Measurements from ENCODE around the gene SPATA16. TPM values are rescaled to one million over a fixed set of nuclear protein-coding genes. Genes with fewer than 3 reads are reported as not detected.
"Not testable (repeated sequence)": the region's sequence is repeated elsewhere in the genome, so short reads cannot be mapped to it uniquely, and the experiment has no call there.

SPATA16 gene, protein sequence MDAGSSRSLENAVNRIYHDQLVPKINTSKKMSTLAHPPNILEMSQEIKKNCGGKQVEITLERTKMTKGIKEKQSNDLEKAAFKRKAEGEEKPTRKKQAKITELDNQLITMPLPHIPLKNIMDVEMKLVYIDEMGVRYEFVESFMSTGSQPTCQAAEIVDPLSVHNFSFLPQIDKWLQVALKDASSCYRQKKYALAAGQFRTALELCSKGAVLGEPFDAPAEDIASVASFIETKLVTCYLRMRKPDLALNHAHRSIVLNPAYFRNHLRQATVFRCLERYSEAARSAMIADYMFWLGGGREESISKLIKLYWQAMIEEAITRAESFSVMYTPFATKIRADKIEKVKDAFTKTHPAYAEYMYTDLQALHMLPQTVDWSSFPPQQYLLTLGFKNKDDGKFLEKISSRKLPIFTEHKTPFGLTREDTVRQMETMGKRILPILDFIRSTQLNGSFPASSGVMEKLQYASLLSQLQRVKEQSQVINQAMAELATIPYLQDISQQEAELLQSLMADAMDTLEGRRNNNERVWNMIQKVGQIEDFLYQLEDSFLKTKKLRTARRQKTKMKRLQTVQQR
- total RNA-seq (not detected), polyA plus RNA-seq (not detected)

DNA sequence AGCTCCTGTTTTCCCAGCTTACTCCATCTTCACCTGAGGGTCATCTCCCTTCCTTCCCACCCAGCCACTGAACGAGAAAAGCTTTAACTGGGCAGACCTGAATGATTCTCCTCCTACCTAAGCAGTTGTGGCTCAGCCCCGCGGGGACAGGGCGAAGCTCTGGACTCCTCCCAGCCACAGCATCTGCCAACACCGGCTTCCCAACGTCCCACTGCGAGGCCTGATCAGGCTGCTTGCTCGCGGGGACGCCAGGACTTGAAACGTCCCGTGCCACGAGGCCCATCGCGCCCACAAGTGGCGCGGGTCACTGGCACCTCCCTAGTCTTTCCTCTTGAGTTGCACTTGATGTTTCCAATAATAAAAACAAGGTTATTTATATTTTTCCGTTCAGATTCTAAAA, at the start of gene SPATA16:
TSS of gene SPATA16 (minus strand) at position 250 of the 400 bp plus-strand sequence. CDS start 23,504 bp downstream, outside the sequence.
- H3K4me1 Mint-ChIP-seq = no peaks in the 10 kb centered on the region
- Histone ChIP-seq H3K9me3 (ENCODE audit: control insufficient read depth in 2 of 2, low read length in 2 of 2) (no peaks in the 10 kb centered on the region), H3K27me3 (ENCODE audit: control insufficient read depth, insufficient read depth, low read length) (no peaks in the 10 kb centered on the region), H3K36me3 (ENCODE audit: control insufficient read depth, insufficient read depth, low read length) (no peaks in the 10 kb centered on the region), H3K4me1 (ENCODE audit: control insufficient read depth, insufficient read depth, low read length, poor library complexity, severe bottlenecking) (no peaks in the 10 kb centered on the region), H3K4me3 (ENCODE audit: low read depth, low read length) (no peak within 1 kb of the TSS), H3K27ac (ENCODE audit: insufficient read depth, low read length, poor library complexity, severe bottlenecking) (no peak within 1 kb of the TSS)
- ATAC-seq (ENCODE audit: low read depth in 2 of 2) (no peak), DNase-seq (no peak)
- peaks cover 0 to 4% (median 3%) of the 10 kb centered on the region in 7 donors for H3K9me3 Mint-ChIP-seq
- H3K27me3 Mint-ChIP-seq = no peaks in the 10 kb centered on the region
- no peak within 1 kb of the TSS for H3K4me3 Mint-ChIP-seq
- no peak within 1 kb of the TSS for H3K27ac Mint-ChIP-seq
- no peaks in the 10 kb centered on the region for H3K36me3 Mint-ChIP-seq

DNA sequence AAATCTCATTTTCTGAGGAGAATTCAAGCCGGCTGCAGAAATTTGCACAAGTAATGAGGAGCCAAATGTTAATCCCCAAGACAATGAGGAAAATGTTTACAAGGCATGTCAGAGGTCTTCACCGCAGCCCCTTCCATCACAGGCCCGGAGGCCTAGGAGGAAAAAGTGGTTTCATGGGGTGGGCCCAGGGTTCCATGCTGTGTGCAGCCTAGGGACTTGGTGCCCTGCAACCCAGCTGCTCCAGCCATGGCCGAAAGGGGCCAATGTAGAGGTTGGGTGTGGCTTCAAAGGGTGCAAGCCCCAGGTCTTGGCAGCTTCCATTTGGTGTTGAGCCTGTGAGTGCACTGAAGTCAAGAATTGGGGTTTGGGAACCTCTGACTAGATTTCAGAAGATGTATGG, 42.0 kb upstream of the SPATA16 start:
- not testable (repeated sequence) for H3K4me3 ChIP-seq (ENCODE audit: low read depth, low read length); H3K4me3 Mint-ChIP-seq

DNA sequence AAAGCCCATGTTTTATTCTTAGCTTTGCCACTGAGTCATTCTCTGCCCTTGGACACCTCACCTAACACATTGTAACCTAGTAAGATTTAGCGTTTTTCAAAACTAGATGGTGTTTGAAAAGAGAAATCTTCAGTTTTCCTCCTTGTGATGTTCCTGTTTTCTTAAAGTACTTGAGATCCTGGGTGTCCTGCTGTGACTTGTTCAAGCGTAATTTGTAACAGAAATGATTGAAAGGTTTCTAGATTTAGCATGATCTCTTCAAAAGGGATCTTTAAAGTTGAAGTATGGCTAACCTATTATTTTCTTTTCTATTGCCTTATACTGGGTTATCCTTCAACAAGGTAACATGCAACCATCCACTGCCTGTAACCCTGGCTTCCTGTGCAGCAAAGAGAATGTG, 32.6 kb upstream of the SPATA16 start:
- no peaks in the 10 kb centered on the region for H3K27me3 ChIP-seq (ENCODE audit: control insufficient read depth, insufficient read depth, low read length)
- no peak for ATAC-seq (ENCODE audit: low read depth in 2 of 2)
- no peaks in the 10 kb centered on the region for H3K36me3 ChIP-seq (ENCODE audit: control insufficient read depth, insufficient read depth, low read length)
- Mint-ChIP-seq H3K36me3 (no peaks in the 10 kb centered on the region), H3K9me3 (peaks cover 0 to 7% (median 3%) of the 10 kb centered on the region in 7 donors), H3K27me3 (no peaks in the 10 kb centered on the region), H3K4me3 (no peak overlapping the region), H3K27ac (no peak overlapping the region), H3K4me1 (no peaks in the 10 kb centered on the region)
- no peak overlapping the region for H3K4me3 ChIP-seq (ENCODE audit: low read depth, low read length)
- H3K27ac ChIP-seq (ENCODE audit: insufficient read depth, low read length, poor library complexity, severe bottlenecking) = no peak overlapping the region
- no peak for DNase-seq
- no peaks in the 10 kb centered on the region for H3K9me3 ChIP-seq (ENCODE audit: control insufficient read depth in 2 of 2, low read length in 2 of 2)
- H3K4me1 ChIP-seq (ENCODE audit: control insufficient read depth, insufficient read depth, low read length, poor library complexity, severe bottlenecking) = no peaks in the 10 kb centered on the region

More for the DNA sequence above, 42.0 kb upstream of the SPATA16 start:
- H3K27me3 ChIP-seq (ENCODE audit: control insufficient read depth, insufficient read depth, low read length); H3K27me3 Mint-ChIP-seq; H3K9me3 ChIP-seq (ENCODE audit: control insufficient read depth in 2 of 2, low read length in 2 of 2); H3K4me1 ChIP-seq (ENCODE audit: control insufficient read depth, insufficient read depth, low read length, poor library complexity, severe bottlenecking); H3K36me3 ChIP-seq (ENCODE audit: control insufficient read depth, insufficient read depth, low read length); H3K36me3 Mint-ChIP-seq; H3K4me1 Mint-ChIP-seq; H3K27ac Mint-ChIP-seq; H3K27ac ChIP-seq (ENCODE audit: insufficient read depth, low read length, poor library complexity, severe bottlenecking); ATAC-seq (ENCODE audit: low read depth in 2 of 2); DNase-seq: not testable (repeated sequence)
- H3K9me3 Mint-ChIP-seq = peaks cover 0 to 16% (median 4%) of the 10 kb centered on the region in 7 donors

DNA sequence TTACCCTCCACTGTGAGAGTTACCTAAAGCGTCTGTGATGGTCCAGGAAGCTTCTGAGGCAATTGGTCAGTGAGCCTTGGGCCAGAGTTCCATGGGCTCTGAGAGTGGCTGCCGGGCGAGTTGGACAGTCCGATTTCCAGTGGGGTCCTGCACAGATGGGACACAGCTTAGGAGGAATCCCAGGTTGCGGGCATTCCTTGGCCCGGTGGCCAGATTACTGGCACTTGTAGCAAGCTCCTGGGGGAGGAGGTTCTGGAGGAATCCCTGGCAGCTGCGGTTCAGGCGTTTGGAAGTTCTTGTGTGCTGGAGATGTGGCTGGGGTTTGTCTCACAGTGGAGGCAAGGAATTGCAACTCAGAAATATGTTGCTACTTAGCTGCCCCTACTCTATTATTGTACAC, 18.1 kb upstream of the SPATA16 start:
- not testable (repeated sequence) for H3K4me1 ChIP-seq (ENCODE audit: control insufficient read depth, insufficient read depth, low read length, poor library complexity, severe bottlenecking); H3K27me3 Mint-ChIP-seq; H3K27me3 ChIP-seq (ENCODE audit: control insufficient read depth, insufficient read depth, low read length); H3K4me3 ChIP-seq (ENCODE audit: low read depth, low read length); H3K9me3 Mint-ChIP-seq; DNase-seq; H3K27ac ChIP-seq (ENCODE audit: insufficient read depth, low read length, poor library complexity, severe bottlenecking); H3K4me1 Mint-ChIP-seq; H3K4me3 Mint-ChIP-seq; H3K27ac Mint-ChIP-seq; H3K9me3 ChIP-seq (ENCODE audit: control insufficient read depth in 2 of 2, low read length in 2 of 2); H3K36me3 Mint-ChIP-seq; ATAC-seq (ENCODE audit: low read depth in 2 of 2); H3K36me3 ChIP-seq (ENCODE audit: control insufficient read depth, insufficient read depth, low read length)

DNA sequence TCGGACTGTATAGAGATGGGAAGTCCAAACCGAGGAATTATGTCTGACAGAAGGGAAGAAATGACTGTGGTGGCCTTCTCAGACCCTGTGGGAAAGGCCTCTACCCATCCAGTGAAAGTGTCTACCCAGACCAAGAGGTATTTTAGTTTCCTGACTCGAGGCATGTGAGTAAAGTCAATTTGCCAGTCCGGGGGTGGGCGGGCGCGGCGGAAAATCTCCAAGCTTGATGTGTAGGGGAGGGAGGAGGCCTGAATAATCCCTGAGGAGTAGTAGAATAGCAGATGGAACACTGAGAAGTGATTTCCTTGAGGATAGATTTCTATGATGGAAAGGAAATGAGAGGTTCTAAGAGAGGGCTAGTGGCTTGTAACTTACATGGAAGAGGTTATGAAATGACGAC, 15.5 kb upstream of the SPATA16 start:
- not testable (repeated sequence) for H3K27ac Mint-ChIP-seq; DNase-seq; H3K4me3 ChIP-seq (ENCODE audit: low read depth, low read length); H3K9me3 ChIP-seq (ENCODE audit: control insufficient read depth in 2 of 2, low read length in 2 of 2); H3K4me3 Mint-ChIP-seq; H3K36me3 ChIP-seq (ENCODE audit: control insufficient read depth, insufficient read depth, low read length); H3K27me3 Mint-ChIP-seq; H3K36me3 Mint-ChIP-seq; H3K4me1 Mint-ChIP-seq; ATAC-seq (ENCODE audit: low read depth in 2 of 2); H3K27ac ChIP-seq (ENCODE audit: insufficient read depth, low read length, poor library complexity, severe bottlenecking); H3K4me1 ChIP-seq (ENCODE audit: control insufficient read depth, insufficient read depth, low read length, poor library complexity, severe bottlenecking); H3K27me3 ChIP-seq (ENCODE audit: control insufficient read depth, insufficient read depth, low read length); H3K9me3 Mint-ChIP-seq

DNA sequence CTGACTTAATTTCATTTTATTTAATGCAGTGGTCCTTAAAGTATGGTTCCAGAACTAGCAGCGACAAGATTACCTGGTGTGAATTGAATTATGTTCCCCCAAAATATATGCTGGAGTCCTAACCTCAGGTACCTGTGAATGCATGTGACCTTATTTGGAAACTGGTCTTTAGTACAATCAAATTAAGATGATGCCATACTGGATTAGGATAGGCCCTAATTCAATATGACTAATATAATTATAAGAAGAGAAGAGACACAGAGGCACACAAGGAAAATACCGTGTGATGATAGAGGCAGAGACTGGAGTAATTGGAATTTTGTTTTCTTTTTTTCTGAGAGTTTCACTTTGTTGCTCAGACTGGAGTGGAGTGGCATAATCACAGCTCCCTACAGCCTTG, 12.6 kb upstream of the SPATA16 start:
- no peaks in the 10 kb centered on the region for H3K27me3 Mint-ChIP-seq
- H3K9me3 ChIP-seq (ENCODE audit: control insufficient read depth in 2 of 2, low read length in 2 of 2) = no peaks in the 10 kb centered on the region
- DNase-seq (no peak), ATAC-seq (ENCODE audit: low read depth in 2 of 2) (no peak)
- H3K36me3 Mint-ChIP-seq = no peaks in the 10 kb centered on the region
- no peaks in the 10 kb centered on the region for H3K27me3 ChIP-seq (ENCODE audit: control insufficient read depth, insufficient read depth, low read length)
- no peaks in the 10 kb centered on the region for H3K4me1 Mint-ChIP-seq
- H3K27ac Mint-ChIP-seq = no peak overlapping the region
- H3K4me1 ChIP-seq (ENCODE audit: control insufficient read depth, insufficient read depth, low read length, poor library complexity, severe bottlenecking) = no peaks in the 10 kb centered on the region
- H3K4me3 Mint-ChIP-seq = no peak overlapping the region
- peaks cover 0 to 4% (median 0%) of the 10 kb centered on the region in 7 donors for H3K9me3 Mint-ChIP-seq
- H3K4me3 ChIP-seq (ENCODE audit: low read depth, low read length) = no peak overlapping the region
- no peaks in the 10 kb centered on the region for H3K36me3 ChIP-seq (ENCODE audit: control insufficient read depth, insufficient read depth, low read length)
- no peak overlapping the region for H3K27ac ChIP-seq (ENCODE audit: insufficient read depth, low read length, poor library complexity, severe bottlenecking)

DNA sequence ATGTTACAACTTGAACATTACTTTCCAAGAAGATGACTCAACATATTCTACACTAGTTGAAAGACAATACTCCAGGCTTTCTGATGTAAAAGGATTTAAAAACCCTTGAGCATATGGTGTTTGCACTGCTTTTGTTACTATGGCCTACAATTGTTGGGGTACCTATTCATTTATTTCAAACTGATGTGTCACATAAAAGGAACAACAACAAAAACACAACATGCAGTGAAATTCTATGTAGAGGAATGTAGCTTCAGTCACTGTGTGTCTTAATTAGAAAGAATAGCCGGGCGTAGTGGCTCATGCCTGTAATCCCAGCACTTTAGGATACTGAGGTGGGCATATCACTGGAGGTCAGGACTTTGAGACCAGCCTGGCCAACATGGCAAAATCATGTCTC, 1.6 kb downstream of the SPATA16 start:
- H3K36me3 Mint-ChIP-seq = no peaks in the 10 kb centered on the region

DNA sequence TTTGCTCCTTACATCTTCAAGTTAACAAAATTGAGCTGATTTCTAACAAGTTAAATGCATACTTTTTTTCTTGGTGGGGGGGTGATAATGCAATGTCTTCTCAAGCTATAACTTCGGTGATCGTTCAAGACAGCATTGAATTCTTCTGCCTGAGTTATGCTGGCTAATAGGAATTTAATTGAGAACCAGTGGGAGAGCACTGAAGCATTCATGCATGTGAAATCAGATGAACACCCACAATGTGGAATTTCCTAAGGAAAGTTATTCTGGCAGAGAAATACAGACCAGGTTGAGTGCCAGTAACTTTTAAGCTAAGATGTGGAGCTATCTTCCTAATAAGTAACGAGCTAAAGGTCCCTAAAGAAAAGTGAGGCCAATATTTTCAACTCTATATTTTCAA, 3.0 kb downstream of the SPATA16 start:
- no peaks in the 10 kb centered on the region for H3K36me3 ChIP-seq (ENCODE audit: control insufficient read depth, insufficient read depth, low read length)
- Mint-ChIP-seq H3K9me3 (peaks cover 0 to 3% (median 0%) of the 10 kb centered on the region in 7 donors), H3K27me3 (no peaks in the 10 kb centered on the region), H3K27ac (no peak overlapping the region), H3K36me3 (no peaks in the 10 kb centered on the region), H3K4me3 (no peak overlapping the region), H3K4me1 (no peaks in the 10 kb centered on the region)
- H3K4me1 ChIP-seq (ENCODE audit: control insufficient read depth, insufficient read depth, low read length, poor library complexity, severe bottlenecking) = no peaks in the 10 kb centered on the region
- no peak for ATAC-seq (ENCODE audit: low read depth in 2 of 2)
- no peak overlapping the region for H3K27ac ChIP-seq (ENCODE audit: insufficient read depth, low read length, poor library complexity, severe bottlenecking)
- H3K9me3 ChIP-seq (ENCODE audit: control insufficient read depth in 2 of 2, low read length in 2 of 2) = no peaks in the 10 kb centered on the region
- H3K27me3 ChIP-seq (ENCODE audit: control insufficient read depth, insufficient read depth, low read length) = no peaks in the 10 kb centered on the region
- no peak overlapping the region for H3K4me3 ChIP-seq (ENCODE audit: low read depth, low read length)
- no peak for DNase-seq

More for the DNA sequence above, 1.6 kb downstream of the SPATA16 start:
- H3K9me3 ChIP-seq (ENCODE audit: control insufficient read depth in 2 of 2, low read length in 2 of 2) = no peaks in the 10 kb centered on the region
- no peak for ATAC-seq (ENCODE audit: low read depth in 2 of 2)
- Mint-ChIP-seq H3K9me3 (peaks cover 0 to 3% (median 0%) of the 10 kb centered on the region in 7 donors), H3K4me1 (no peaks in the 10 kb centered on the region), H3K4me3 (no peak overlapping the region), H3K27ac (no peak overlapping the region), H3K27me3 (no peaks in the 10 kb centered on the region)
- H3K27ac ChIP-seq (ENCODE audit: insufficient read depth, low read length, poor library complexity, severe bottlenecking) = no peak overlapping the region
- H3K36me3 ChIP-seq (ENCODE audit: control insufficient read depth, insufficient read depth, low read length) = no peaks in the 10 kb centered on the region
- no peak for DNase-seq
- H3K27me3 ChIP-seq (ENCODE audit: control insufficient read depth, insufficient read depth, low read length) = no peaks in the 10 kb centered on the region
- H3K4me1 ChIP-seq (ENCODE audit: control insufficient read depth, insufficient read depth, low read length, poor library complexity, severe bottlenecking) = no peaks in the 10 kb centered on the region
- H3K4me3 ChIP-seq (ENCODE audit: low read depth, low read length) = no peak overlapping the region

Data from CD4-positive, CD25-positive, alpha-beta regulatory T cell (primary cell).